ENCODE data around the gene FAM186B. TPM values are rescaled to one million over a fixed set of nuclear protein-coding genes. Genes with fewer than 3 reads are reported as not detected.

Gene FAM186B
- polyA plus RNA-seq, 1 donor, result 2.7 TPM

DNA sequence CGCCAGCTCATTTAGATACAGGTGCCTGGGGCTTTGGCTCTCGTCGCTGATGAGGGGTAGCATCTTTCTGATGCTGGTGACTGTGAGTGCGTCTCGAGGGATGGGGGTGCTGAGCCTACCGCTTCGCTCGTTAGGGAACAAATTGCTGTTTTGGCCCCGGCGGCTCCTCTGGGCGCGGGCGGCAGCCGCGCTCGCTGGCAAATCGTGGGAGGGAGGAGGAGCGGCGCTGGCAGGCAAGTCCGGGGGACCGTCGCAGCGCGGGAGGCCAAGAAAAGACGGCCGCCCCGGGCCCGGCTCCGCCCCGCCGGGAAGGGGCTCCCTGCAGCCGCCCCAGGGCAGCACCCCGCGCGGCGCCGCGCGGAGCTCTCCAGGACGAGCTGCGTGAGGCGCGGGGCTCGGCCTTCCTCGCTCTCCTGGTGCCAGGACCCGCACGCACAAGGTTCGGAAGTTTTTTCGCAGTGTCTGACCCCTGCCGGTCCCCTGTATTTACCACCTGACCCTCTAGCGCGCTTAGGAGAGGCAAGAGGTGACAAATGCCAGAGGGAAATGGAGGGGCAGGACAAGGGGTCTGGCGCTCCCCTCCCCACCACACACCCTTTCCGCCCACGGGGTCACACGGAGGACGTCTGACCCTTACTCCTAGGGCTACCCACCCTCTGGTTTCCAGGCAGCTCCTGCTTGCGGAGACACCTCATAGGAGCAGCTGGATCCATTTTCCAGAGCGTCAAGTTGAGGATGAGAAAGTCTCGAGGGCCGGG lies 67.5 kb downstream of the FAM186B start:
- no peak for DNase-seq

Other genes with a start within 250 kb of the FAM186B start
- gene SPATS2, start 238.2 kb downstream of the FAM186B start, polyA plus RNA-seq (ENCODE audit: insufficient read length), result 27.2 TPM
- 2.0 TPM for gene KCNH3, start 66.6 kb downstream of the FAM186B start, polyA plus RNA-seq (ENCODE audit: insufficient read length)
- 59.6 TPM for gene MCRS1, start 37.5 kb downstream of the FAM186B start, polyA plus RNA-seq (ENCODE audit: insufficient read length)
- gene PRPF40B, start 17.9 kb upstream of the FAM186B start, polyA plus RNA-seq (ENCODE audit: insufficient read length), result 18.1 TPM
- gene FMNL3, start 101.8 kb upstream of the FAM186B start, polyA plus RNA-seq (ENCODE audit: insufficient read length), result 26.2 TPM
- 268 TPM for gene TMBIM6, start 135.9 kb upstream of the FAM186B start, polyA plus RNA-seq (ENCODE audit: insufficient read length)
- gene NCKAP5L, start 222.8 kb upstream of the FAM186B start, polyA plus RNA-seq (ENCODE audit: insufficient read length), result 56.8 TPM
- 5.3 TPM for gene BCDIN3D, start 237.5 kb upstream of the FAM186B start, polyA plus RNA-seq (ENCODE audit: insufficient read length)